Muscle layer of duodenum (tissue), 2 donors: ENCODE results near the gene COPS4.
A peak's percentile ranks its signal among the peaks of the same experiment; 100 is the strongest.
"Not testable (repeated sequence)": the region's sequence is repeated elsewhere in the genome, so short reads cannot be mapped to it uniquely, and the experiment has no call there.

Experiments used
- H3K27ac ChIP-seq: one replicate; pipeline ENCODE4 v1.7.0; 2013; ENCODE audit warnings: mild to moderate bottlenecking, low read length
- H3K27me3 ChIP-seq: one replicate; pipeline ENCODE4 v1.7.0; 2013; ENCODE audit warnings: low read depth, mild to moderate bottlenecking, control low read depth, low read length
- H3K36me3 ChIP-seq, 2 donors: one replicate each; pipeline ENCODE4 v1.7.0; 2013; ENCODE audit warnings: low read length in 2 of 2, control low read depth in 1 of 2, mild to moderate bottlenecking in 1 of 2; ENCODE audit not compliant: insufficient read depth in 2 of 2, control insufficient read depth in 1 of 2
- H3K4me1 ChIP-seq, 2 donors: one replicate each; pipeline ENCODE4 v1.7.0; 2013; ENCODE audit warnings: low read length in 2 of 2, mild to moderate bottlenecking in 2 of 2, control low read depth in 1 of 2, moderate library complexity in 1 of 2; ENCODE audit not compliant: insufficient read depth in 2 of 2, control insufficient read depth in 1 of 2
- H3K4me3 ChIP-seq, 2 donors: one replicate each; pipeline ENCODE4 v1.7.0; 2013; ENCODE audit warnings: low read length in 2 of 2, low read depth in 1 of 2, mild to moderate bottlenecking in 1 of 2
- H3K9me3 ChIP-seq, 2 donors: one replicate each; pipeline ENCODE4 v1.7.0; 2013; ENCODE audit warnings: low read length in 2 of 2, control low read depth in 1 of 2, mild to moderate bottlenecking in 1 of 2; ENCODE audit not compliant: control insufficient read depth in 1 of 2
- donor health status: healthy.

The COPS4 gene

DNA sequence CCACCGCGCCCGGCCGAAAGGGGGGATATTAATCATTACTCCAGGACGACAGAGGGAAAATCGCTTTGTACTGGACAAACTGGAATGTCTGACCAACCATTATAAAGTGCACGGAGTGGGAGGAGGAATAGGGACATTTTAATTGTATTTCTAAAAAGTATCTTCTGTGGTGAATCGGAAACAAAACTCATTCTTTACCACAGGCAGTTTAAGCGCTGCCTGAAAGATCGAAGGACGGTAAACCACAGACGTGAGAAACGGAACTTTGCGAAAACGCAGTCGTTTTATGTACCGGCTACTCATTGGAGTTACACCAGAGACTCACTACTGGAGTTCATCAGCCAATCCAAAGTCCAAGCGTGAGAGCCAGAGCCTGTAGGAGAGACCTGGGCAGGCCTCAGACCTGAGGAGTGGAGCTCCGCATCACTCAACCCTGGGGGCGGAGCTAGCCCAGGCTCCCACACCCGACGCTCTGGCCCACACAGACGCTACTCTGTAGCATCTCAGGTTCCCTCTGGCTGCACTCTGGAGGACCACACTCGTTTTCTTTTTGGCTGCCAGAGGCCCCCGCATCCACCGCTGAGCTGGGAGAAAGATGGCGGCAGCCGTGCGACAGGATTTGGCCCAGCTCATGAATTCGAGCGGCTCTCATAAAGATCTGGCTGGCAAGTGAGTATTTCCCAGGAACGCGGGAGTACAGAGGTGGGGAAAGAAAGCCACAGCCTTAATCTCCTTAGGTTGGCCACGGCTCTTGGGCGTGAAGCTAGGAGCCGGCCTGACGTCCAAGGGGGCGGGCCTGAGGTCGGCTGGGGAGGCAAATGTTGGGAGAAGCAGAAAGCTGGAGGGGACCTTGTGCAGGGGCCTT lies at the start of gene COPS4:
Gene COPS4, plus strand, starts transcription at position 554 of the 865 bp plus-strand sequence. Its CDS starts 42 bp downstream, at position 596.
- Histone ChIP-seq H3K4me1 (peaks cover 8 to 18% of the 10 kb centered on the region in 2 donors), H3K27me3 (no peaks in the 10 kb centered on the region), H3K9me3 (no peaks in the 10 kb centered on the region), H3K36me3 (no peaks in the 10 kb centered on the region), H3K27ac (peak within 1 kb of the TSS; percentile 95), H3K4me3 (peak within 1 kb of the TSS; percentile 91 to 95)

DNA sequence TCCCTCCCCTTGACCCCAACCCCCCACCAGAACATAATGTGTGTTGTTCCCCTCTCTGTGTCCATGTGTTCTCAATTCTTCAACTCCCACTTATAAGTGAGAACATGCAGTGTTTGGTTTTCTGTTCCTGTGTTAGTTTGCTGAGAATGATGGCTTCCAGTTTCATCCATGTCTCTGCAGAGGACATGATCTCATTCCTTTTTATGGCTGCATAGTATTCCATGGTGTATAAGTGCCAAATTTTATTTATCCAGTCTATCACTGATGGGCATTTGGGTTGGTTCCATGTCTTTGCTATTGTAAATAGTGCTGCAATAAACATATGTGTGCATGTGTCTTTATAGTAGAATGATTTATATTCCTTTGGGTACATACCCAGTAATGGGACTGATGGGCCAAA lies 47.5 kb upstream of the COPS4 start:
- H3K36me3 ChIP-seq, H3K4me1 ChIP-seq, H3K4me3 ChIP-seq, H3K9me3 ChIP-seq, H3K27me3 ChIP-seq, H3K27ac ChIP-seq: not testable (repeated sequence)

DNA sequence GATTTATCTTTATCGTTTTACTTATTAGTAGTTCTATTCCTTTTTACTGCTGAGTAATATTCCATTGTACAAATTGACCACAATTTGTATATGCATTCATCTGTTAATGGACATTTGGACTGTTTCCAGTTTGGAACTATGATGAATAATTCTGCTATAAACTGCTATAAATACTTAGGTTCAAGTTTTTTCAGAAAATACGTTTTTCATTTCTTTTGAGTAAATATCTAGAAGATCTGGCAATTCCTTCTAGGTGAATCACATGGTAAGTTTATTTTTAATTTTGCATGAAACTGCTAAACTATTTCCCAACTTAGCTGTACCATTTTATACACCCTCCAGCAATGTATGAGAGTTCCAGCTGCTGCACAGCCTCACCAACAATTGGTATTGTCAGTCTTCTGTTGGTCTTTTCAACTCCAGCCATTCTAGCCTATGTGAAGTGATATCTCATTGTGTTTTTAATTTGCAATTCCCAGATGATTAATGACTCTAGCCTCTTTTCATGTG lies 46.6 kb upstream of the COPS4 start:
- no peaks in the 10 kb centered on the region for H3K4me1 ChIP-seq
- no peaks in the 10 kb centered on the region for H3K27me3 ChIP-seq
- no peaks in the 10 kb centered on the region for H3K36me3 ChIP-seq
- no peak overlapping the region for H3K27ac ChIP-seq
- no peaks in the 10 kb centered on the region for H3K9me3 ChIP-seq
- no peak overlapping the region for H3K4me3 ChIP-seq

DNA sequence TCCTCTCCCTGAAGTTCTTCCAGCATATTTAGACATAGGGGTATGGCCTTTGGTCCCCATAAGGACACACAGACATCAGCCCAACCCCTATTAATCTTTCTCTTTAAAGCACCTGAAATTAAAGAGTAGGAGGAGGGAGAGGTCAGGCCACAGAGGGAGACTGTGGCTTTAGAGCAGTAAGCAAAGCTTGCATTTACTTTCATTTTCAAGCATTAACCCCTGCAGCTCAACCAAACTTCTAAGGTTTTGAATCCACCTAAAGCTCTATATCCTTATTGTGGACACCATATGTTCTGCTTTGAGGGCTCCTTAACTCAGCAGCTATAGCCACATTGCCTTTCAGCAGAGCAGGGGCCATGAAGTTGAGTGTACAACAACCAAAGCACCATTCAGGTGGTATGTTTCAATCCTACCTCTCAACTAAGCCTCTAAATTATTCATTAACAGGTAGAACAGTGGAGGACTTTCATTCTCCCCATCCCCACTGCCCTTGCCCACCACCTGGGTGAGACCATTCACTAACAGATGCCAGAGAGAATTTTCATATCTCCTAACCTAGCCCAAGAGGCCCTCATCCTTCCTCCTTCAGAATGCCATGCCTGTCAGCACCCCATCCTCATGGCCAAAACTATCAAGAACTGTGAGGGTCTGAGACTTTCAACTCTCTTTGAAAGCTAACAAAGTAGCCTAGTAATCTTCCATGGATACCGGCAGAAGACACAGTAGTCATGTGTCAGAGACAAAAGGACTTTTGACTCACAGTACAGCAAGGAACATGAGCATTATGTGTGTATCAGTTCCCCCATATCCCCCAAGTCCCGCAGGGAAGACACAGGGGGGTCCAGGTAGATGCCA lies 45.2 kb upstream of the COPS4 start:
- no peaks in the 10 kb centered on the region for H3K27me3 ChIP-seq
- H3K9me3 ChIP-seq = no peaks in the 10 kb centered on the region
- H3K36me3 ChIP-seq = no peaks in the 10 kb centered on the region
- no peak overlapping the region for H3K27ac ChIP-seq
- no peaks in the 10 kb centered on the region for H3K4me1 ChIP-seq
- H3K4me3 ChIP-seq = peak overlapping the region; percentile 8

DNA sequence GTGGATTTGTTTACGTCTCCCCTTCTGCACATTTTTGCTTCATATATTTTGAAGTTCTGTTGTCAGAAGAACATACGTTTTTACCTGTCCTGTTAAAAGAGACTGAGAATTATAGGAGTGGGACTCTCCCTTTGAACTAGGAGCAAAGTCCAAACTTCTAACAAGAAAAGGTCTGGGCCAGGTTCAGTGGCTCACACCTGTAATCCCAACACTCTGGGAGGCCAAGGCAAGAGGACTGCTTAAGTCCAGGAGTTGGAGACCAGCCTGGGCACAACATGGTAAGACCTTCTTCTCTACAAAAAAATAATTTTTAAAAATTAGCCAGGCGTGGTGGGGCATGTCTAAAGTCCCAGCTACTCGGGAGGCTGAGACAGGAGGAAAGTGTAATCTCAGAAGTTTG lies 40.1 kb upstream of the COPS4 start:
- Histone ChIP-seq H3K9me3 (no peaks in the 10 kb centered on the region), H3K27ac (no peak overlapping the region), H3K27me3 (no peaks in the 10 kb centered on the region), H3K4me3 (no peak overlapping the region), H3K36me3 (no peaks in the 10 kb centered on the region), H3K4me1 (no peaks in the 10 kb centered on the region)

DNA sequence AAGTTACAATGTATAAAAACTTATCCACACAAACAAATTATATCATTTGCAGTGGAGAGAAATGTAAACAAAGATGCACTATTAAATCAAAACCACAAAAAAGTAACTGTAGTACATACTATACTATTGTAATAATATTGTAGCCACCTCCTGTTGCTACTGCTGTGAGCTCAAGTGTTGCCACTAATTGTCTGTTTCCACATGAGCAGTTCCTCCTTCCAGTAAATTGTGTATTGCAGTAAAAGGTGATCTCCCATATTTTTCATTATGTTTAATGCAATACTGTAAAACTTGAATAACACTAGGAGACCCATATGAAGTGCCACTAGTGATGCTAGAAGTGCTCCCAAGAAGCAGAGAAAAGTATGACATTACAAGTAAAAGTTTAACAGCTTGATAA lies 36.1 kb upstream of the COPS4 start:
- H3K36me3 ChIP-seq = no peaks in the 10 kb centered on the region
- no peak overlapping the region for H3K27ac ChIP-seq
- no peaks in the 10 kb centered on the region for H3K9me3 ChIP-seq

DNA sequence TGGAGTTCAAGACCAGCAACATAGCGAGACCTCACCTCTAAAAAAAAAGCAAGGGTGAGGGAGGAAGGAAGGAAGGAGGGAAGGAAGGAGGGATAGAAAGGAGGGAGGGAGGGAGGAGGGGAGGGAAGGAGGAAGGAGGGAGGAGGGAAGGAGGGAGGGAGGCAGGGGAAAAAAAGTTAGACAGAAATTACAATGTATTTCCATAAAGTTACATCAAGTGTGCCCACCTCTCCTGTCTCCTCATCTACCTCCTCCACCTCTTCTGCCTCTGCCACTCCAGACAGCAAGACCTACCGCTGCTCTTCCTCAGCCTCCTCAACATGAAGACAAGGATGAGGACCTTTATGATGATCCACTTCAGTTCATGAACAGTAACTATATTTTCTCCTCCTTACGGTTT lies 32.7 kb upstream of the COPS4 start:
- no peak overlapping the region for H3K4me3 ChIP-seq
- H3K27ac ChIP-seq = no peak overlapping the region
- no peaks in the 10 kb centered on the region for H3K9me3 ChIP-seq
- no peaks in the 10 kb centered on the region for H3K4me1 ChIP-seq
- no peaks in the 10 kb centered on the region for H3K36me3 ChIP-seq
- H3K27me3 ChIP-seq = no peaks in the 10 kb centered on the region

More for the DNA sequence above, 36.1 kb upstream of the COPS4 start:
- H3K4me3 ChIP-seq = no peak overlapping the region
- H3K27me3 ChIP-seq = no peaks in the 10 kb centered on the region
- no peaks in the 10 kb centered on the region for H3K4me1 ChIP-seq

DNA sequence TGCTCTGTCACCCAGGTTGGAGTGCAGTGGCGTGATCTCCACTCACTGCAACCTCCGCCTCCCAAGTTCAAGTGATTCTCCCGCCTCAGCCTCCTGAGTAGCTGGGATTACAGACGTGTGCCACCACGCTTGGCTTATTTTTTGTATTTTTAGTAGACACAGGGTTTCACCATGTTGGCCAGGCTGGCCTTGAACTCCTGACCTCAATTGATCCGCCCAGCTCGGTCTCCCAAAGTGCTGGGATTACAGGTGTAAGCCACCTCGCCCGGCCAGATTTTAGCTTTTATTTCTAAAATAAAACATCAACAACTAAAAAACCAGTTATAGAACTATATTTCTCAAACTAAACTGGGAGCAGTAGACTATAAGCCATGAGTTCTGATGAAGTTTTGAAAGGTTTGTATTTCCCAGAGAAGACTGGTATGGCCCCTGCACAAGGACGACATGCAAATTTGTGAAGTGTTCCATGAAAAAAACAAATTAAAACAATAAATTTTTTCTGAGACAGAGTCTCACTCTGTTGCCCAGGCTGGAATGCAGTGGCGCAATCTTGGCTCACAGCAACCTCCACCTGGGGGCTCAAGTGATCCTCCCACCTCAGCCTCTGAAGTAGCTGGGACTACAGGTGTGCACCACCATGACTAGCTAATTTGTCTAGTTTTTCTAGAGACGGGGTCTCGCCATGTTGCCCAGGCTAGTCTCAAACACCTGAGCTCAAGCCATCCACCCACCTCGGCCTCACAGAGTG lies 31.8 kb upstream of the COPS4 start:
- H3K9me3 ChIP-seq, H3K27me3 ChIP-seq, H3K27ac ChIP-seq, H3K36me3 ChIP-seq, H3K4me1 ChIP-seq, H3K4me3 ChIP-seq: not testable (repeated sequence)

DNA sequence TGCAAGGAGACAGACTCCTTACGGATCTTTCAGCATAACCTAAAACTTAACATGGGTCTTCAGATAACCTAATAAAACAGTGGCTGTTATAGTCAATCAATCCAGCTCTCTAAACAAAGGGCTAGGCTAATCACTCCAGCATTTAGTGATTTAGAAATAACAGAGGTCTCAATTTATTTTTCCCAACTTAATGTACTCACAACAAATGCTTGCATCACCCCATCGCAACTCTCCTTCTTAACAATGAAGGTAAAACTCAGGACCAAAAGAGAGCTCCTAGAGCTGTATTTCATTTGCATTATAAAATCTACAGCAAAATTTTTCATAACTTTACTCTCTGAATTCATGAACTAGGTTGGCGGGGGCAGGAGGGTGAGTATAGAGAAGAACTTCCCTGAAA lies 25.5 kb upstream of the COPS4 start:
- Histone ChIP-seq H3K27ac (no peak overlapping the region), H3K4me3 (peak overlapping the region; percentile 81 to 90), H3K27me3 (no peaks in the 10 kb centered on the region), H3K4me1 (peaks cover 15 to 25% of the 10 kb centered on the region in 2 donors), H3K36me3 (peaks cover 0 to 4% of the 10 kb centered on the region in 2 donors), H3K9me3 (no peaks in the 10 kb centered on the region)

DNA sequence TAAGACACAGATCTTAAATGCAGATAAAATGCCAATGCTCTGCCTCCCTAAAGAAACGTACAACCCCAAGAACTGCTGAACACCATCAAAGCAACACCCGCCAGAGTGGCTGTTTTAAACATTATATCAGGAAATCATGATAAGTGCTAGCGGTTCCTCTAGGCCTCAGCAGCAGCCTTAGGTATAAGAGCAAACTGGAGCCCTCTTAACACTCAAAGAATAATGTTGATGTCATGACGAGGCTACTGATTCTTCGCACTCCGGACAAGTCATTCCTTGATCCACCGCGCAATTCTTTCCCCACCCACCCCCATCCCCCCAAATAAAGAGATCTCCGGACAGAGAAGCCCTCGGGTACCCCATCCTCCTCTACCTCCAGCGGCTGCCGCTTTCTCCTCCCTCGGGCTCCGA lies 24.9 kb upstream of the COPS4 start:
- Histone ChIP-seq H3K27me3 (no peaks in the 10 kb centered on the region), H3K9me3 (no peaks in the 10 kb centered on the region), H3K27ac (peak overlapping the region; percentile 83), H3K4me3 (peak overlapping the region; percentile 81 to 90), H3K36me3 (peaks cover 0 to 4% of the 10 kb centered on the region in 2 donors), H3K4me1 (peaks cover 15 to 25% of the 10 kb centered on the region in 2 donors)
